ENCODE data around the gene FMNL2.

FMNL2 gene

GRCh38 chr2:152623775-152624174, 288.8 kb downstream of the FMNL2 start:
- DNase-seq = no peak

GRCh38 chr2:152624805-152625204, 289.8 kb downstream of the FMNL2 start:
- DNase-seq = no peak

DNA sequence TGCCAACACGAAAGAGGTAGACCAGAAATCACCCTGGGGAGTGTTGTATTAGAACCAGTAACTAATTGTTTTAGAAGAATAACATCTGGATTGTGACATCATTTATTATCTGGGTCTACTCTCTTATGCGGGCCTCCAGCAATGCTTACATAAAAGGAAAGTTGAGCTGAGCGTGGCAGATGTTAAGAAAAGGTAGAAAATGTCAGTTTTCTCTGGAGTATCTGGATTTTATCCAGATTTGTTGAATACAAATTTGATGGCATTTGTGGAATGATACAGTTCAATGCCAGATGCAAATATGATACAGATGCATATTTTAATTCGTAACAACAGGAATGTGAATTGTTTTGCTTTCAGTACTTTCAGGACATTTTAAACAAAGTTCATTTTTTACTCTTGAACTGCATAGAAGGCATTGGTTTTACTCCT, 292.0 kb downstream of the FMNL2 start:
- no peak for DNase-seq

DNA sequence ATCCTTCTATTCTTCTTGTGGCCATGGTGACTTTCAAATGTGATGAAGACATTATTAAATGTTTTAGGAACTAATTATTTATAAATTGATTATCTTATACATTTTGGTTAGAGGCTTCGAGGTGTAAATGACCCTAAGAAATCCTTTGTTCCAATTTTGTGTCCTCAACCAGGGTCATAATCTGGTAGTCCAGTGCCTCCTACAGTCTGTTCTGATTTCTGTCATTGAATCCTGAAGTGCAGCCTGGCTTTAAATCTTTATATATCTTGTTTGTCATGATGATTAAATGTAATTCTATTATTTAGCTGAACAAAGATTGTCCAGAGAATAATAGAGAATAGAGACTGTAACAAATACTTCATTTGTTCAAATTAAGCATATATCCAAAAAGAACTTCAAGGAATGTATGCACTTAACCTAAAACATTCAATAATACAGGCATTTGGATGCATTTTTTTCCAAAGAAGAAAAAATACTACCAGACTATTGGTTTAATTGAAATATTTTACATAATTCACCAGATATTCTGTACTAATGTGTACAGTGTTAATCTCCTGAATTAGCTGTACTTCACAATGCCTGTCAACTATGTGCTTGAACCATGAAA, 292.5 kb downstream of the FMNL2 start:
- DNase-seq = no peak

DNA sequence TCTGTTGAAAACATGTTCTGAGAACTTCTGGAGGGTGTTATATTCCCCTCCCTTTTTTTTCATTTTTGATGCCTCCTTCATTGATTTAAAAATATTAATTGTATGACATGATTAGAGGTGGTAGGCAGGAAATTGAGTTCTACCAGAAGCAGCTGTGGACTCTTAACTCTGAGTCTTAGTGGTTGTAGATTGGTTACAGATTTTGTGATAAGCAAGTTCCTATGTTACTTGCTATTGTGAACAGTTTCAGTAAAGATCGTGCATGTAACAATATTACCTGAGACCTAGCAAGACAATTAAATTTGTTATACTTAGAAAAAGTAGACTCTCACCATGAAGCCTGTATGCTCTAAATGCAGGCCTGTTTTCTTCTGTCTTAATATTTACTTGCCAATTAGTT, 294.2 kb downstream of the FMNL2 start:
- DNase-seq = no peak

GRCh38 chr2:152630466-152630865, 295.5 kb downstream of the FMNL2 start:
- DNase-seq = no peak

GRCh38 chr2:152632736-152633135, 297.8 kb downstream of the FMNL2 start:
- DNase-seq = no peak

DNA sequence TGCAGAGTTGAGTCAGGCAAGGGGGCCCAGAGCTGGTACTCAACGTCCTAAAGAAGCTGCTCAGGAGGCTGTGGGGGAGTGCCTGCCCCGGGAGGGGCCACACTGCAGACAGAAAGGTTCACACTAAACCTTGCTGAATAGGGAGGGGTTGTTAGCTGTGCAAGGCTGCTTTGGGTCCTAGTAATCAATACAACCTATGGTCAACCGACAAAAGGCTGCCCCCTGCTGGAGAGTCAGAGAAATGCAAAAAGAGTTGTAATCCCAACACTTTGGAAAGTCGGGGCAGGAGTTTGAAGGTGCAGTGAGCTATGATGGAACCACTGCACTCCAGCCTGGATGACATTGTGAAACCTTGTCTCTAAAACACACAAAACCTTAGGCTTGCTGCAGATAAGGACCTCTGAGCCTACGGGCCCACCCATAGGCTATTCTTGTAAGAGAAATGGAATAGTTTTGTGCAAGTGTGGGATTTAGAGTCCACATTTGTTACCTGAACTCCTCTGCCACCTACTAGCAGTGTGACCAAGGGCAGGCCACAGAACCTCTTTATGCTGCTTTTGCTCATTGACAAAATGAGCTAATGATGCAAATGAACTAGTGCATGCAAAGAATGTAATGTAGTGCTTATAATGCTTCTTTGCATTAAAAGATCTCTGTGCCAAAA, 300.8 kb downstream of the FMNL2 start:
- no peak for DNase-seq

DNA sequence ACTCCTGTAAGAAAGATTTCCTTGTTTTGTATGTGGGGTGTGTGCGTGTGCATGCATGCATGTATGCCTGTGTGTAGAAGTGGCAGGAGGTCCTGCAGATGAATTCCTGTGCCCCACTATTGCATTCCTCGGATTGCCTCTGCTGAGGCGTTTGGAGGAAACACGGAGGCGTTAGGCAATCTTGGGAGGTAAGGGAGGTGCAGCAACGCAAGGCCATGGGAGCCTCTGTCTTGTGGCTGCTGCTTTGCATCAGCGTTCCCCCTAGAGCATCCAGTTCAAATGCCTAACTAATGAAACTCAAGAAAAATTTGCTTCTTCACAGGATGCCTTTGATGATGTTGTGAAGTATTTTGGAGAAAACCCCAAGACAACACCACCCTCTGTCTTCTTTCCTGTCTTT, 302.3 kb downstream of the FMNL2 start:
- no peak for DNase-seq

DNA sequence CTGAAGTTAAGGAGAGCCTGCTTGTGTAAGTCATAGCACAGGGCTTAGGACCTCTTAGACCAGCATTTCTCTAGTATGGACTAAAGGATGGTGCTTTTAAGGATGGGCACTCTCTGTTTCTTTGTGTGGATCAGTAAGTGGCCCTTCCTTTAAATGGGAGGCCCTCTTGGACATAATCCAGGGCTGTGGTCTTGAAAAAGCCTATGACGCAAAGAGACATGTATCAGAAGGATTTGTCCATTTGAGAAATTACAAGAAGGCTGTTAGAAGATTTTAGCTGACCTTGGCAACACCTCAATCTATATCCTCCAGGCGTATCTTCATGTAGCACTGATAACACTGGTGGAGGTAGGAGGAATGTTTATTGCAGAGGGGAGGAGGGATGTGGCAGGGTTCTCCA, 303.1 kb downstream of the FMNL2 start:
- DNase-seq = no peak

DNA sequence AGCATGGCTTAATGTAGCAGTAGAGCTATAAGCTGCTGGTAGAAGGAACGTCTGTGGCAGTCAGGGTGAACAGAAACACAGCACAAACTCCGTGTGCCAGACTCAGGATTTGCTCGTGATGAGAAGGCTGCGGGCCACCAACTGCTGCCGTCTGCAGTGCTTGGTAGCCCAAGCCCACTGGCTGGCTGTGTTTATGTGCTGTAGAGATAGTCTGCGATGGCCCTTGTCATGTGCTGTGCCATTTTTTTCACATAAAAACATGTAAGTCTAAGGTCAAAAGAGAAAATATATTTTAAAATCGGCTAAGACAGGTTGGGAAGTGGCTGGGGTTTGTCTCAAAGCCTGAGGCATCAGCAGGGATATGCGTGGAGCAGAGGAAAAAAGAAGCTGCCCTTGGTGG, 303.6 kb downstream of the FMNL2 start:
- no peak for DNase-seq

GRCh38 chr2:152644189-152644873, 309.4 kb downstream of the FMNL2 start:
- DNase-seq = no peak

DNA sequence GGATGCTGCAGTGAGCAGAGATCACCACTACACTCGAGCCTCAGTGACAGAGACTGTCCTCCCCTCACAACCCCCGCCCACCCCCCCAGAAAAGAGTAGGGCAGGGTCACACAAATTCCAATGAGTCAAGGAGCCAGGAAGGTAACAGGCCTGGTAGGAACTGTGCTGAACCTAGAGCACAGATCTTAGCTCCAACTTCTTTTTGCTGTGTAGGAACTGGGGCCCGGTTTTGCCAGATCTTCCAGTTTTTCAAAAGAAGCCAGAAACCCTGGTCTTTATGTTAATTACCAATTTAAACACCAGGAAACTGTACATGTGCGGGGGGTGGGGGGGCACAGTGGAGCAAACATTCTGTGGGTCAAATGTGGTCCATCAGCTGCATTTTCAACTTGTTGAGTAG, 311.3 kb downstream of the FMNL2 start:
- no peak for DNase-seq

GRCh38 chr2:152646775-152647174, 311.8 kb downstream of the FMNL2 start:
- DNase-seq = no peak

GRCh38 chr2:152647552-152647951, 312.6 kb downstream of the FMNL2 start:
- no peak for DNase-seq

DNA sequence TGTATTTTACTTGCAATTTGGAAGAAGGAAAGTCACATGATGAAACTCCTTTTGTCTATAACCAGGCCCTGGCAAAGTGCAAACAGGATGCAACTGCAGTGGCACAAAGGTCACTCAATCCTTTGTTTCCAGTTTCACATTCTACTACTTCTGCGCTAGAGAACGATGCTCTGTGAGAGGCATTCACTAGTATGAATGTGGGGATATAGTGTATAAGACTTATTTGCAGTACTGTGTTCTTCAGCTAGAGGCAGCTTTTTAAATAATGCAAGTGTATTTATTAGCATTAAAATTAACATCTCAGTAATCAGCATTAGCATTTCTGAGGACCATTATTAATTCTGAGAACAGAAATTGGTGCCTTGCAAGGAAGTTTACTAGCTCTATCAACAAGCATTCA, 313.4 kb downstream of the FMNL2 start:
- no peak for DNase-seq

DNA sequence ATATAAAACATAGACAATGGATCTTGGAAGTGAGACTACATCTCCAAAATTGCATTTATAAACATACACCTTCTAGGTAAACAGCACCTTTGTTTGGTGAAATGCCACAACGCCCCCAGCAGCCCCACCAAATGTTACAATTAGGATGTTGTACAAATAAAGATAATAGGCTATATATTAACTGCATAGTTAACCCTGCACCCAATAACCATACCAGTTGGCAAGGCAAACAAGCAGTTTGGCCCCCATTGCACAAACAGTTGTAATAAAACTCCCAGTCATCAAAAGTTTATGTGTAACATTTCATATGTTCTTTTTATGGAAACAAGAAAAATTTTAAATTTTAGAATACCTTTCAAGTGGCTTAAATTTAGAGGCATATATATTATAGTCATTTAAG, 315.0 kb downstream of the FMNL2 start:
- no peak for DNase-seq

- no peak for DNase-seq
Measured at GRCh38 chr2:152650768-152651371, 315.9 kb downstream of the FMNL2 start.

GRCh38 chr2:152651834-152652233, 316.9 kb downstream of the FMNL2 start:
- no peak for DNase-seq

DNA sequence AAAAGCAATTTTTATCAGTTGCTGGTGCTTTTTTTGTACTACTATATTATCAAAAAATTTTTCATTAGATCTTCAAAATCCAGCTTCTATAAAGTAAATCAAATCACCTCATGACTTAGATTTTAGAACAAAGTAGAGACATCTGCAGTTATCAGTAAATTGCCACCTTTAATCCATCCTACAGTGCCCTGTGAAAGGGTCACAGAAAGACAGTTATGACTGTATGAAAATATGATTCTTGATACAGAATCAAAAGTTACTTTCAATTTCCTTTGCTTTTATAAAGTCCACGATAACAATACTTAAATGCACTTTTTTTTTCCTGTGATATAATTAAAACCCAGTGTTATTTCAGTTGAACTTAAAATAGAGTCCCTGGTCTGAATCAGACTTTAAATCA, 320.9 kb downstream of the FMNL2 start:
- no peak for DNase-seq

- no peak for DNase-seq
Measured at GRCh38 chr2:152657043-152657442, 322.1 kb downstream of the FMNL2 start.

DNA sequence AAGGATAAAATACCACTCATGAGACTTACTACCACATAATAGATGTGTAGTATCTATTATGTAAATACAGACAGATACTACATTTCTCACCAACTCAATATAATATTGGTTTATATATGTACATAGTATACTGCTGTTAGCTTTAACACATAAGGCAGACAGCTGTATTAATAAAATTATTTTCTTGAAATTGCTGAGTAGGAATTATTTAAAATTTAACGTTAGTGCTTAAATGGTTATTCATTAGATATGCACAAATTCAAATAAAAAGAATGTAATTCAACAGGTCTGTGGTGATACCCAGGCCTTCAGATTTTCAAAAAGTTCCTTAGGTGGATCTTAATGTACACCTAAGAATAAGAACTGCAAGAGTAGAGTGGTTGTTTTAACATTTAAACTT, 323.2 kb downstream of the FMNL2 start:
- DNase-seq = no peak

GRCh38 chr2:152661076-152661475, 326.1 kb downstream of the FMNL2 start:
- no peak for DNase-seq

DNA sequence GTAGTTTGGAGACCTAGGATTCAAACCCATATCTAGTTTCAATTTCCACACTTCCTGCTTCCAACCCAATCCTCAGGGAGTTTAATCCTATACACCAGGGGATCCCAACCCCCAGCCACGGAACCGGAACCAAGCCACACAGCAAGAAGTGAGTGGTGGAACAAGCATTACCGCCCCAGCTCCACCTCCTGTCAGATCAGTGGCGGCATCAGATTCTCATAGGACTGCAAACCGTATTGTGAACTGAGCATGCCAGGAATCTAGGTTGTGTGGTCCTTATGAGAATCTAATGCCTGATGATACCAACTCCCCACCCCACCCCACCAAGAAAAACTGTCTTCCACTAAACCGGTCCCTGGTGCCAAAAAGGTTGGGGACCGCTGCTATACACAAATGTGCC, 329.8 kb downstream of the FMNL2 start:
- DNase-seq = no peak

All from NCI-H1048 (cell line).